ENCODE results near the gene SMKR1.
"Not testable (repeated sequence)": the region's sequence is repeated elsewhere in the genome, so short reads cannot be mapped to it uniquely, and the experiment has no call there.

Gene SMKR1

GRCh38 chr7:129501760-129502707, at the start of gene SMKR1:
Gene SMKR1, plus strand, starts transcription at chr7:129502531. Its CDS starts 294 bp downstream, at chr7:129502825.
- no peak for DNase-seq

GRCh38 chr7:129452589-129453231, 49.6 kb upstream of the SMKR1 start:
- no peak for DNase-seq

- no peak for DNase-seq
Observed at GRCh38 chr7:129453510-129454248, 48.7 kb upstream of the SMKR1 start.

- no peak for DNase-seq
Observed at GRCh38 chr7:129454249-129454551, 48.1 kb upstream of the SMKR1 start.

GRCh38 chr7:129456421-129456820, 45.9 kb upstream of the SMKR1 start:
- DNase-seq, result no peak

- DNase-seq, result no peak
Observed at GRCh38 chr7:129457101-129457500, 45.2 kb upstream of the SMKR1 start.

- no peak for DNase-seq
Observed at GRCh38 chr7:129458171-129458570, 44.2 kb upstream of the SMKR1 start.

- DNase-seq, result no peak
Observed at GRCh38 chr7:129461809-129462208, 40.5 kb upstream of the SMKR1 start.

GRCh38 chr7:129462420-129462819, 39.9 kb upstream of the SMKR1 start:
- DNase-seq, result no peak

- no peak for DNase-seq
Observed at GRCh38 chr7:129464194-129464593, 38.1 kb upstream of the SMKR1 start.

- no peak for DNase-seq
Observed at GRCh38 chr7:129465080-129465479, 37.3 kb upstream of the SMKR1 start.

- DNase-seq, result no peak
Observed at GRCh38 chr7:129466796-129467195, 35.5 kb upstream of the SMKR1 start.

- DNase-seq, result no peak
Observed at GRCh38 chr7:129468087-129468486, 34.2 kb upstream of the SMKR1 start.

- no peak for DNase-seq
Observed at GRCh38 chr7:129468547-129468946, 33.8 kb upstream of the SMKR1 start.

- DNase-seq, result no peak
Observed at GRCh38 chr7:129469930-129470329, 32.4 kb upstream of the SMKR1 start.

- DNase-seq, result no peak
Observed at GRCh38 chr7:129470411-129470810, 31.9 kb upstream of the SMKR1 start.

- DNase-seq, result no peak
Observed at GRCh38 chr7:129471402-129471827, 30.9 kb upstream of the SMKR1 start.

GRCh38 chr7:129475931-129476330, 26.4 kb upstream of the SMKR1 start:
- DNase-seq, result not testable (repeated sequence)

- DNase-seq, result not testable (repeated sequence)
Observed at GRCh38 chr7:129476398-129476797, 25.9 kb upstream of the SMKR1 start.

- DNase-seq, result no peak
Observed at GRCh38 chr7:129479831-129480230, 22.5 kb upstream of the SMKR1 start.

GRCh38 chr7:129480674-129481363, 21.5 kb upstream of the SMKR1 start:
- DNase-seq, result no peak

GRCh38 chr7:129481376-129481775, 21.0 kb upstream of the SMKR1 start:
- not testable (repeated sequence) for DNase-seq

- DNase-seq, result no peak
Observed at GRCh38 chr7:129482781-129483180, 19.6 kb upstream of the SMKR1 start.
